HepG2 (cell line): ENCODE data around the gene USP11. TPM values are rescaled to one million over a fixed set of nuclear protein-coding genes. Genes with fewer than 3 reads are reported as not detected.

Experiments
- ATAC-seq: fragments of 200-7000 bp; cut with Tn5 transposase; 3 replicates; pipeline ENCODE4 v1.9.1; 2020; ENCODE audit warnings: mild to moderate bottlenecking, moderate library complexity
- BruUV-seq: library from RNA; stranded (reverse); fragments of 400-500 nt; replicated peaks from 2 replicates; lab custom pipeline; 2021; lab: Mats Ljungman, UMichigan
- CTCF ChIA-PET: fragments of 300-600 bp; formaldehyde crosslinking; extraction: SDS; loops from one replicate; lab custom pipeline; 2021; ENCODE audit warnings: low total read pairs, inconsistent platforms, low intra/inter-chr PET ratio; lab: Yijun Ruan, JAX
- POLR2A ChIA-PET: fragments of 350-600 bp; sonication (Branson Sonifier 250); formaldehyde crosslinking; loops from one replicate; lab custom pipeline; 2020; ENCODE audit warnings: antibody characterized with exemption, inconsistent platforms; lab: Yijun Ruan, JAX
- DNase-seq: peaks from one replicate; pipeline ENCODE4 v3.0.0-alpha.2; 2015; ENCODE audit warnings: low spot score
- FAIRE-seq: peaks from 3 replicates; lab custom pipeline; 2011; peaks lifted over from hg19 to GRCh38; lab: Jason Lieb, UNC
- H2AFZ ChIP-seq: one replicate; pipeline ENCODE4 v1.6.1; 2011; ENCODE audit warnings: low read length, inconsistent platforms
- H3K27ac ChIP-seq: fragments of 300-600 bp; 3 replicates; pipeline ENCODE4 v1.8.0; 2011; ENCODE audit warnings: mixed run types, mild to moderate bottlenecking, mixed read lengths, low read length, inconsistent platforms; ENCODE audit not compliant: insufficient read depth; ENCODE audit errors: extremely low read length
- H3K27me3 ChIP-seq, 2 experiments: fragments of 200-600 bp in 1 of 2; 2 replicates in 1 of 2; 3 replicates in 1 of 2; pipeline versions ENCODE4 v1.6.0 to v1.8.0; 2011; ENCODE audit warnings: low read length in 2 of 2, mild to moderate bottlenecking in 2 of 2, moderate library complexity in 2 of 2, inconsistent platforms in 1 of 2; ENCODE audit not compliant: insufficient read depth in 2 of 2, control insufficient read depth in 1 of 2
- H3K36me3 ChIP-seq, 2 experiments: fragments of 200-600 bp in 1 of 2; replicated peaks in 1 of 2; 2 replicates in 1 of 2; 3 replicates in 1 of 2; pipeline versions ENCODE4 v1.5.1 to v1.8.0; 2011; ENCODE audit warnings: low read length in 2 of 2, inconsistent platforms in 1 of 2; ENCODE audit not compliant: insufficient read depth in 2 of 2, control insufficient read depth in 1 of 2
- H3K4me1 ChIP-seq: 2 replicates; pipeline ENCODE4 v1.5.1; 2012; ENCODE audit warnings: low read length, inconsistent platforms; ENCODE audit not compliant: insufficient read depth
- H3K4me2 ChIP-seq: 2 replicates; pipeline ENCODE4 v1.6.0; 2011; ENCODE audit warnings: low read depth, low read length, inconsistent platforms
- H3K4me3 ChIP-seq, 3 experiments: fragments of 200-600 bp in 1 of 3; sonication (generic), shearing (Covaris generic) in 1 of 3; replicated peaks in 1 of 3; 2 replicates each; pipeline ENCODE4 v1.5.1; 2011 to 2016; ENCODE audit warnings: low read length in 3 of 3, inconsistent platforms in 2 of 3, low read depth in 2 of 3, mild to moderate bottlenecking in 2 of 3, control low read depth in 1 of 3, mixed read lengths in 1 of 3; ENCODE audit not compliant: insufficient read depth in 1 of 3
- H3K79me2 ChIP-seq: one replicate; pipeline ENCODE4 v1.6.1; 2011; ENCODE audit warnings: low read length, inconsistent platforms; ENCODE audit not compliant: insufficient read depth
- H3K9ac ChIP-seq: 2 replicates; pipeline ENCODE4 v1.6.0; 2011; ENCODE audit warnings: mild to moderate bottlenecking, low read depth, low read length, inconsistent platforms; ENCODE audit not compliant: insufficient read depth
- H3K9me3 ChIP-seq: 2 replicates; pipeline ENCODE4 v1.5.1; 2012; ENCODE audit warnings: mild to moderate bottlenecking, low read length
- H4K20me1 ChIP-seq: 2 replicates; pipeline ENCODE4 v1.6.0; 2011; ENCODE audit warnings: inconsistent platforms, mild to moderate bottlenecking, low read length, moderate library complexity; ENCODE audit not compliant: insufficient read depth
- AGO2 ChIP-seq: fragments of 200-400 bp; formaldehyde crosslinking; optimal IDR thresholded peaks from 2 replicates; pipeline ENCODE3; 2017; ENCODE audit warnings: mild to moderate bottlenecking, low read depth, low read length, moderate library complexity
- ATF4 ChIP-seq, 2 experiments: fragments of 450-650 bp in 1 of 2; sonication (generic) in 1 of 2; formaldehyde crosslinking; IDR thresholded peaks; 2 replicates each; pipeline versions ENCODE4 v1.5.0 to v1.8.0; 2020 to 2022; ENCODE audit warnings: mild to moderate bottlenecking in 1 of 2, missing genetic modification reagents in 1 of 2
- IKZF4 ChIP-seq: sonication (generic); formaldehyde crosslinking; IDR thresholded peaks from 2 replicates; pipeline ENCODE4 v1.5.1; 2020; ENCODE audit warnings: borderline replicate concordance, mild to moderate bottlenecking, low read depth, missing genetic modification reagents; ENCODE audit errors: not compliant biosample characterization
- RBFOX2 ChIP-seq: fragments of 200-400 bp; formaldehyde crosslinking; IDR thresholded peaks from 2 replicates; pipeline ENCODE4 v1.6.1; 2017; ENCODE audit warnings: low read depth, mild to moderate bottlenecking, low read length
- WGBS: methylation state at CpG from one replicate; pipeline ENCODE4 v1.1.6; 2017; ENCODE audit warnings: low lambda C conversion rate; 5-methylcytosine and 5-hydroxymethylcytosine counted together
- in situ Hi-C: cut with HindIII; loops from 2 replicates; pipeline ENCODE4 v1.10.0; 2017; ENCODE audit warnings: low pct_unique_long_range_greater_than_20kb; ENCODE audit not compliant: extremely low pct_ligation_motif_present
- intact Hi-C: fragments of 100-400 bp; cut with micrococcal nuclease; formaldehyde crosslinking; loops from one replicate; pipeline ENCODE4 v1.10.0; 2022; ENCODE audit not compliant: unreplicated experiment
- polyA plus RNA-seq, 8 experiments: library from polyadenylated mRNA; depleted of rRNA in 3 of 8; stranded (reverse) in 7 of 8; unstranded in 1 of 8; fragments of >200 nt; fragmentation: Illumina TruSeq in 4 of 8; extraction: Trizol in 4 of 8; gene quantifications; 2 replicates each; pipeline versions ENCODE4 v1.2.1 to v1.2.3, GENCODE V29; 2011 to 2016; ENCODE audit warnings: low read depth in 4 of 8, missing spikeins in 1 of 8, mixed read lengths in 1 of 8; ENCODE audit not compliant: insufficient read depth in 1 of 8
- total RNA-seq, 5 experiments: library from RNA; depleted of rRNA; stranded (reverse); fragments of >200 nt; fragmentation: Illumina TruSeq; extraction: Trizol; gene quantifications; 2 replicates each; pipeline ENCODE4 v1.2.3, GENCODE V29; 2016; ENCODE audit warnings: low read depth in 1 of 5

USP11 gene
- total and polyA plus RNA-seq, 2 of the 13 experiments (the other 11 are each of a cell fraction or from before 2014, with no cell fraction given) = 23.8 to 31.7 TPM

GRCh38 chrX:47202316-47202715 is 30.5 kb upstream of the USP11 start:
- peaks cover 11% of the 10 kb centered on the region for H3K79me2 ChIP-seq
- no TSS peak for BruUV-seq

GRCh38 chrX:47202877-47203276 is 29.9 kb upstream of the USP11 start:
- no peak for ATAC-seq
- H3K4me2 ChIP-seq = no peak overlapping the region
- no peak overlapping the region for H3K9ac ChIP-seq
- ChIA-PET CTCF (no interaction called here), POLR2A (interaction anchor here (1.2 kb wide), 1 partner anchor 15 kb away, joined by 5 read pairs; no protein-coding TSS in a partner anchor)
- H3K9me3 ChIP-seq = no peaks in the 10 kb centered on the region
- peaks cover 6% of the 10 kb centered on the region for H3K79me2 ChIP-seq
- in situ Hi-C loops (no loop called here), intact Hi-C loops (no loop called here)
- no peak overlapping the region for H2AFZ ChIP-seq
- peaks cover 18 to 75% of the 10 kb centered on the region in 2 experiments for H3K36me3 ChIP-seq
- H3K4me3 ChIP-seq = no peak overlapping the region
- H3K27me3 ChIP-seq = no peaks in the 10 kb centered on the region
- no peak for TF ChIP-seq ATF4 (CRISPR knock-in tag; IDR thresholded peaks at IDR 0.05)
- peaks cover 40% of the 10 kb centered on the region for H3K4me1 ChIP-seq
- H4K20me1 ChIP-seq = peaks cover 5% of the 10 kb centered on the region
- H3K27ac ChIP-seq = no peak overlapping the region
- DNase-seq = no peak
- 83% methylated on average over 2 of the region's 4 CpGs for whole genome bisulfite sequencing
- FAIRE-seq = no peak
- TSS peak; percentile 17 for BruUV-seq

More at GRCh38 chrX:47202316-47202715, 30.5 kb upstream of the USP11 start:
- Histone ChIP-seq H3K27ac (no peak overlapping the region), H3K4me3 (no peak overlapping the region), H3K27me3 (no peaks in the 10 kb centered on the region), H3K4me2 (no peak overlapping the region), H4K20me1 (peaks cover 6% of the 10 kb centered on the region; the same call in 1 of the 2 replicates), H3K4me1 (peaks cover 46% of the 10 kb centered on the region), H3K9ac (no peak overlapping the region), H2AFZ (no peak overlapping the region), H3K36me3 (peaks cover 19 to 71% of the 10 kb centered on the region in 2 experiments), H3K9me3 (no peaks in the 10 kb centered on the region)
- ChIA-PET POLR2A (interaction anchor here (1.2 kb wide), 1 partner anchor 15 kb away, joined by 3 read pairs; no protein-coding TSS in a partner anchor), CTCF (no interaction called here)
- FAIRE-seq (no peak), DNase-seq (no peak), ATAC-seq (no peak)
- TF ChIP-seq AGO2 (peak; percentile 53), IKZF4 (CRISPR knock-in tag) (no peak), RBFOX2 (0 out of 2 replicates have a peak, but pooled peaks have one; percentile 47)
- in situ Hi-C loops = no loop called here
- no CpG with 5 or more reads among the region's 11 CpGs for WGBS
- intact Hi-C loops = no loop called here
